Caco-2 (cell line): Measurements from ENCODE around the gene TLCD3B. TPM values are rescaled to one million over a fixed set of nuclear protein-coding genes. Genes with fewer than 3 reads are reported as not detected.

Source experiments
- BruUV-seq: library from RNA; stranded (reverse); fragments of 400-500 nt; replicated peaks from 2 replicates; lab custom pipeline; 2021; lab: Mats Ljungman, UMichigan
- CTCF ChIA-PET: fragments of 300-600 bp; sonication (Branson Sonifier 250); formaldehyde crosslinking; loops from one replicate; lab custom pipeline; 2022; ENCODE audit warnings: antibody characterized with exemption; lab: Charles Lee
- POLR2A ChIA-PET: fragments of 300-600 bp; sonication (Branson Sonifier 250); formaldehyde crosslinking; loops from one replicate; lab custom pipeline; 2022; ENCODE audit warnings: antibody characterized with exemption; lab: Charles Lee
- DNase-seq, 2 experiments: peaks; one replicate each; pipeline versions ENCODE4 v3.0.0 to v3.0.0-alpha.2; 2020 to 2022
- H3K27me3 ChIP-seq: replicated peaks from 2 replicates; pipeline ENCODE4 v1.6.0; 2011; ENCODE audit warnings: low read length; ENCODE audit not compliant: control insufficient read depth, insufficient read depth
- H3K36me3 ChIP-seq: 2 replicates; pipeline ENCODE4 v1.5.1; 2011; ENCODE audit warnings: low read length; ENCODE audit not compliant: control insufficient read depth, insufficient read depth
- H3K4me1 ChIP-seq: fragments of 250-450 bp; sonication (Bioruptor Pico); 2 replicates; pipeline ENCODE4 v1.5.1; 2020; ENCODE audit warnings: mild to moderate bottlenecking
- H3K4me3 ChIP-seq: 2 replicates; pipeline ENCODE4 v1.5.1; 2011; ENCODE audit warnings: low read depth, mild to moderate bottlenecking, control low read depth, low read length
- H3K9me3 ChIP-seq: fragments of 250-450 bp; sonication (Bioruptor Pico); 2 replicates; pipeline ENCODE4 v1.5.1; 2020; ENCODE audit warnings: mild to moderate bottlenecking, moderate library complexity
- H3K27ac Mint-ChIP-seq: one replicate; pipeline ENCODE4 v1.8.0; 2022; ENCODE audit warnings: mixed read lengths; ENCODE audit not compliant: unreplicated experiment
- H3K27me3 Mint-ChIP-seq: one replicate; pipeline ENCODE4 v1.8.0; 2022; ENCODE audit warnings: mixed read lengths; ENCODE audit not compliant: insufficient read depth, unreplicated experiment
- H3K36me3 Mint-ChIP-seq: one replicate; pipeline ENCODE4 v1.8.0; 2022; ENCODE audit warnings: mild to moderate bottlenecking, mixed read lengths; ENCODE audit not compliant: insufficient read depth, unreplicated experiment
- H3K4me1 Mint-ChIP-seq: one replicate; pipeline ENCODE4 v1.8.0; 2022; ENCODE audit warnings: low read depth, mixed read lengths; ENCODE audit not compliant: unreplicated experiment
- H3K4me3 Mint-ChIP-seq: one replicate; pipeline ENCODE4 v1.8.0; 2022; ENCODE audit warnings: mild to moderate bottlenecking, moderate library complexity, mixed read lengths; ENCODE audit not compliant: unreplicated experiment
- H3K9me3 Mint-ChIP-seq: one replicate; pipeline ENCODE4 v1.8.0; 2022; ENCODE audit warnings: mixed read lengths; ENCODE audit not compliant: unreplicated experiment
- intact Hi-C: fragments of 100-400 bp; cut with micrococcal nuclease; formaldehyde crosslinking; loops from one replicate; pipeline ENCODE4 v1.10.0; 2022; ENCODE audit not compliant: unreplicated experiment
- total RNA-seq: library from RNA; stranded (reverse); gene quantifications from 2 replicates; pipeline ENCODE4 v1.2.3, GENCODE V29; 2022
- TF ChIP-seq, protein P1 (sequence below), 2 experiments: fragments of 200-600 bp in 1 of 2; IDR thresholded peaks; 1 replicate in 1 of 2; 2 replicates in 1 of 2; pipeline versions ENCODE4 v1.5.1 to v1.8.0; 2011 to 2022; ENCODE audit warnings: antibody characterized with exemption in 1 of 2, control low read depth in 1 of 2, inconsistent platforms in 1 of 2, low read depth in 1 of 2, low read length in 1 of 2, mild to moderate bottlenecking in 1 of 2, moderate library complexity in 1 of 2; ENCODE audit not compliant: insufficient read depth in 1 of 2, severe bottlenecking in 1 of 2, unreplicated experiment in 1 of 2

The TLCD3B gene
- total RNA-seq, 1 experiment from 2014 or later = 0.48 TPM

DNA sequence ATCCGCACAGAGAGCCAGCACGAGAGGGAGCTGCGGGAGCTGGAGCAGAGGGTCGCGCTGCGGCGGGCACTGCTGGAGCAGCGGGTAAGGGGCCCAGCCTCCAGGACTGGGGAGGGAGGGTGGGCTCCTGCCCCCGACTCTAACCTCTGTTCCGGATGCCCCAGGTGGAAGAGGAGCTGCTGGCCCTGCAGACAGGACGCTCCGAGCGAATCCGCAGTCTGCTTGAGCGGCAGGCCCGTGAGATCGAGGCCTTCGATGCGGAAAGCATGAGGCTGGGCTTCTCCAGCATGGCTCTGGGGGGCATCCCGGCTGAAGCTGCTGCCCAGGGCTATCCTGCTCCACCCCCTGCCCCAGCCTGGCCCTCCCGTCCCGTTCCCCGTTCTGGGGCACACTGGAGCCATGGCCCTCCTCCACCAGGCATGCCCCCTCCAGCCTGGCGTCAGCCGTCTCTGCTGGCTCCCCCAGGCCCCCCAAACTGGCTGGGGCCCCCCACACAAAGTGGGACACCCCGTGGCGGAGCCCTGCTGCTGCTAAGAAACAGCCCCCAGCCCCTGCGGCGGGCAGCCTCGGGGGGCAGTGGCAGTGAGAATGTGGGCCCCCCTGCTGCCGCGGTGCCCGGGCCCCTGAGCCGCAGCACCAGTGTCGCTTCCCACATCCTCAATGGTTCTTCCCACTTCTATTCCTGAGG is 40.0 kb downstream of the TLCD3B start:
- H3K27ac Mint-ChIP-seq = no peak overlapping the region
- H3K9me3 Mint-ChIP-seq = no peaks in the 10 kb centered on the region
- POLR2A ChIA-PET = no interaction called here
- H3K9me3 ChIP-seq = no peaks in the 10 kb centered on the region
- no TSS peak for BruUV-seq
- CTCF ChIA-PET = interaction anchor here (0.6 kb wide), 1 partner anchor 33 kb away, joined by 3 read pairs; no protein-coding TSS in a partner anchor
- peaks cover 58% of the 10 kb centered on the region for H3K36me3 Mint-ChIP-seq
- DNase-seq = no peak
- no peaks in the 10 kb centered on the region for H3K27me3 Mint-ChIP-seq
- H3K4me3 ChIP-seq = no peak overlapping the region
- 0 out of 2 replicates have a peak, but pooled peaks cover 6% of the 10 kb centered on the region for H3K4me1 ChIP-seq
- TF ChIP-seq, protein P1, sequence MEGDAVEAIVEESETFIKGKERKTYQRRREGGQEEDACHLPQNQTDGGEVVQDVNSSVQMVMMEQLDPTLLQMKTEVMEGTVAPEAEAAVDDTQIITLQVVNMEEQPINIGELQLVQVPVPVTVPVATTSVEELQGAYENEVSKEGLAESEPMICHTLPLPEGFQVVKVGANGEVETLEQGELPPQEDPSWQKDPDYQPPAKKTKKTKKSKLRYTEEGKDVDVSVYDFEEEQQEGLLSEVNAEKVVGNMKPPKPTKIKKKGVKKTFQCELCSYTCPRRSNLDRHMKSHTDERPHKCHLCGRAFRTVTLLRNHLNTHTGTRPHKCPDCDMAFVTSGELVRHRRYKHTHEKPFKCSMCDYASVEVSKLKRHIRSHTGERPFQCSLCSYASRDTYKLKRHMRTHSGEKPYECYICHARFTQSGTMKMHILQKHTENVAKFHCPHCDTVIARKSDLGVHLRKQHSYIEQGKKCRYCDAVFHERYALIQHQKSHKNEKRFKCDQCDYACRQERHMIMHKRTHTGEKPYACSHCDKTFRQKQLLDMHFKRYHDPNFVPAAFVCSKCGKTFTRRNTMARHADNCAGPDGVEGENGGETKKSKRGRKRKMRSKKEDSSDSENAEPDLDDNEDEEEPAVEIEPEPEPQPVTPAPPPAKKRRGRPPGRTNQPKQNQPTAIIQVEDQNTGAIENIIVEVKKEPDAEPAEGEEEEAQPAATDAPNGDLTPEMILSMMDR (IDR thresholded peaks at IDR 0.05; ENCODE audit: insufficient read depth in 1 of 2, low read depth in 1 of 2, low read length in 1 of 2, severe bottlenecking in 1 of 2, unreplicated experiment in 1 of 2) = no peak
- intact Hi-C loops = loop anchor here (10.0 kb wide), 1 partner anchor 176 kb away; the partner anchor contains the start of genes PAGR1 and PRRT2
- no peaks in the 10 kb centered on the region for H3K27me3 ChIP-seq
- peaks cover 22% of the 10 kb centered on the region for H3K4me1 Mint-ChIP-seq
- no peak overlapping the region for H3K4me3 Mint-ChIP-seq
- H3K36me3 ChIP-seq = peaks cover 3% of the 10 kb centered on the region

DNA sequence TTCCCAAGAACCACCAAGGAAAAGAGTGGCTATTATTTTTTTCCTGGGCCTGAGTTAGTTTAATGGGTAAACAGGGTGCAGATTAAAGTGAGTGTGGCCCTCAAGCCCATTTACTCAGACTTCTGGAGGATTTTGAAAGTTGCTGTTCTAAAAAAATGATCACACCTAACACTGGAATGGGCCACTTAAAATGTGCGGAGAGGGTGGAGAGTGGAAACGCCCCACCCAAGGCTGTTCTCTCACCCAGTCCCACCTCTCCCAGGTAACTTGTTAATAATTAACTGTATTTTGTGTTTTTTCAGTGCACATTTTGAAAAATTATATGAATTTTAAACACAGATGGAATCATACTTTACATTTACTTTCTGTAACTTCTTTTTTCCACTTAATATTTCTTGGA is 41.0 kb downstream of the TLCD3B start:
- ChIA-PET CTCF (no interaction called here), POLR2A (no interaction called here)
- Histone ChIP-seq H3K27me3 (no peaks in the 10 kb centered on the region), H3K4me1 (0 out of 2 replicates have a peak, but pooled peaks cover 6% of the 10 kb centered on the region), H3K4me3 (no peak overlapping the region), H3K9me3 (no peaks in the 10 kb centered on the region), H3K36me3 (peaks cover 3% of the 10 kb centered on the region)
- H3K27me3 Mint-ChIP-seq = no peaks in the 10 kb centered on the region
- peaks cover 22% of the 10 kb centered on the region for H3K4me1 Mint-ChIP-seq
- intact Hi-C loops = loop anchor here (10.0 kb wide), 1 partner anchor 175 kb away; the partner anchor contains the start of genes PAGR1 and PRRT2
- DNase-seq = no peak
- H3K27ac Mint-ChIP-seq = no peak overlapping the region
- H3K9me3 Mint-ChIP-seq = no peaks in the 10 kb centered on the region
- no TSS peak for BruUV-seq
- H3K4me3 Mint-ChIP-seq = no peak overlapping the region
- peaks cover 57% of the 10 kb centered on the region for H3K36me3 Mint-ChIP-seq
- TF ChIP-seq, protein P1 (IDR thresholded peaks at IDR 0.05; ENCODE audit: insufficient read depth in 1 of 2, low read depth in 1 of 2, low read length in 1 of 2, severe bottlenecking in 1 of 2, unreplicated experiment in 1 of 2) = no peak

DNA sequence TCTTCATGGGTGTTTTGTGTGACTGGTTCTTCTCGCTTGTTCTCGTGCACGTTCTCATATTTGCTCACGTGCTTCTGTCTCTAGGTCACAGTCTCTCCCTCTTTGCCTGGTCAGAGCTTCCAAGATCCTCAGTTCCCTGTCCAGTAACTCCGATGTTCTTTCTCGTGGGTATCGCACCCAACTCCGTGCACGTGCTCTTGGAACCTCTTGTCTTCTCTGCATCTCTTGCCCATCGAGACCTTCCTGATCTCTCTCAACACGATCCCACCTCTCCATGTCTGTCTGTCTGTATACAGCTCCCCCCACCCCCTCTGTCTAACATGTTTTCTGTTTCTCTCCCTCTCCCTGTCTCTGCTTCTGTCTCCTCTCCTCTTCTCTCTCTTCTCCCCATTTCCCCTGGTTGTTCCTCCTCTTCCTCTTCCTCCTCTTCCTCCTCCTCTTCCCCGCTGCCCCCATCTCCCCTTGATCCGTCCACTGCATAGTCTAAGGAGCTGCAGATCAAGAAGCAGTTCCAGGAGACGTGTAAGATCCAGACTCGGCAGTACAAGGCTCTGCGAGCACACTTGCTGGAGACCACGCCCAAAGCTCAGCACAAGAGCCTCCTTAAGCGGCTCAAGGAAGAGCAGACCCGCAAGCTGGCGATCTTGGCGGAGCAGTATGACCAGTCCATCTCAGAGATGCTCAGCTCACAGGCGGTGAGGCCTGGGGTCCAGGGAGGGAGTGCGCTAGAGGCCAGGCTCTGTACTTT is 41.8 kb downstream of the TLCD3B start:
- no TSS peak for BruUV-seq
- peaks cover 54% of the 10 kb centered on the region for H3K36me3 Mint-ChIP-seq
- no peaks in the 10 kb centered on the region for H3K9me3 ChIP-seq
- intact Hi-C loops = no loop called here
- no peaks in the 10 kb centered on the region for H3K27me3 ChIP-seq
- TF ChIP-seq, protein P1 (IDR thresholded peaks at IDR 0.05; ENCODE audit: insufficient read depth in 1 of 2, low read depth in 1 of 2, low read length in 1 of 2, severe bottlenecking in 1 of 2, unreplicated experiment in 1 of 2) = no peak
- H3K4me3 ChIP-seq = no peak overlapping the region
- H3K4me3 Mint-ChIP-seq = no peak overlapping the region
- POLR2A ChIA-PET = no interaction called here
- H3K4me1 Mint-ChIP-seq = peaks cover 16% of the 10 kb centered on the region
- H3K27me3 Mint-ChIP-seq = no peaks in the 10 kb centered on the region
- no peaks in the 10 kb centered on the region for H3K9me3 Mint-ChIP-seq
- H3K27ac Mint-ChIP-seq = peak overlapping the region; percentile 13
- DNase-seq = no peak
- no peaks in the 10 kb centered on the region for H3K4me1 ChIP-seq
- peaks cover 3% of the 10 kb centered on the region for H3K36me3 ChIP-seq
- CTCF ChIA-PET = no interaction called here
